ENCODE data around the gene IL2.

The IL2 gene

DNA sequence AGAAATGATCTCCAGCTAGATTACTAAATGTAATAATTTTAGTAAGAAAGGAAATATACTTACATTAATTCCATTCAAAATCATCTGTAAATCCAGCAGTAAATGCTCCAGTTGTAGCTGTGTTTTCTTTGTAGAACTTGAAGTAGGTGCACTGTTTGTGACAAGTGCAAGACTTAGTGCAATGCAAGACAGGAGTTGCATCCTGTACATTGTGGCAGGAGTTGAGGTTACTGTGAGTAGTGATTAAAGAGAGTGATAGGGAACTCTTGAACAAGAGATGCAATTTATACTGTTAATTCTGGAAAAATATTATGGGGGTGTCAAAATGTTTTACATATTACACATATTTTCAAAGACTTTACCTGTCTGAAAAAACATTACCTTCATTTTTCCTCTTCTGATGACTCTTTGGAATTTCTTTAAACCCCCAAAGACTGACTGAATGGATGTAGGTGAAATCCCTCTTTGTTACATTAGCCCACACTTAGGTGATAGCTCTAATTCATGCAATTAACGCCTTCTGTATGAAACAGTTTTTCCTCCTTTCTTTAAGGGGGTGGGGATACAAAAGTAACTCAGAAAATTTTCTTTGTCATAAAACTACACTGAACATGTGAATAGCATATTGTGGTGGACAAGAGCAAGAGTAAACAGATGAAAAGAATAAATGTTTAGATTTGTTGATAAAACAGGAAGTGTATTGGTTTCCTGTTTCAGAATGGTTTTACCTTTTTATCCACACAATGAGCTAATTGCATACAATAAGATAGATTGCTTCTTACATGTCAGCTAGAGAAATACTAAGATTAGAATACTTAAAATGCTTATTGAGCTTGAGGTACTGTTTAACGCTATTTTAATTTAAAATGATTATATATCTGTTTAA lies at the start of gene IL2:
TSS of gene IL2 (minus strand) at position 495 of the 886 bp plus-strand sequence. CDS start at position 210, 285 bp downstream.
- no peak for DNase-seq (ENCODE audit: low read depth in 2 of 2)

GRCh38 chr4:122503214-122503613 lies 46.7 kb upstream of the IL2 start:
- DNase-seq (ENCODE audit: low read depth in 2 of 2) = no peak

DNA sequence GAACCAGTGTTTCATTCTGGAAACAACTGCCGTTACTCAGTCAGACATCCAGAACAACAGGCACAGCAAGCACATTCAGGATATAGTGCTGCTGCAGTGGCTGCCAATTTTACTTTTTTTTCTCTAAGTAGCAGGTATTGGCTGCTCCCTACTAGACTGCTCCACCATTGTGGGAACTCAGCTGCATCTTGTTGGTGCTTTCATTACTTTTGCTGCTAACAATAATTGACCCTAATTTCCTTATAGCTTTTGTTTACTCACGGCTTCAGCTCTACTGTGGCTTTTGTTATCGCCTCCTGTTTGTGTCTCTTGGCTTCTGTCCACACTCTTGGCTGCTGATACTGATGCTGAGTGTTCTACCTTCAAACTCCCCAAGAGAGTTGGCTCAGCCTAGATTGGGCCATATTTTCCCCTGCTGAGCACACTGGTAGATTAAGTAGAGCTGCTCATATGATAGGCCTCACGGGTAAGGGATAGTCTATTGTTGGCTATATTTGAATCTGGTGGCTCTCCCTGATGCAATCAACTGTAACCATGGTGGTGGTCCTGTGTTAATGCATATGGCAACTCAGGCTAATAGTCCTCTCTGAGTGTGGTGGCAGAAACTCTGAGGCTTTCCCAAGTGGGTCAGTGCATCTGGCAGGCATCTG lies 44.5 kb upstream of the IL2 start:
- no peak for DNase-seq (ENCODE audit: low read depth in 2 of 2)

- DNase-seq (ENCODE audit: low read depth in 2 of 2) = no peak
Observed at GRCh38 chr4:122489061-122489460, 32.5 kb upstream of the IL2 start.

DNA sequence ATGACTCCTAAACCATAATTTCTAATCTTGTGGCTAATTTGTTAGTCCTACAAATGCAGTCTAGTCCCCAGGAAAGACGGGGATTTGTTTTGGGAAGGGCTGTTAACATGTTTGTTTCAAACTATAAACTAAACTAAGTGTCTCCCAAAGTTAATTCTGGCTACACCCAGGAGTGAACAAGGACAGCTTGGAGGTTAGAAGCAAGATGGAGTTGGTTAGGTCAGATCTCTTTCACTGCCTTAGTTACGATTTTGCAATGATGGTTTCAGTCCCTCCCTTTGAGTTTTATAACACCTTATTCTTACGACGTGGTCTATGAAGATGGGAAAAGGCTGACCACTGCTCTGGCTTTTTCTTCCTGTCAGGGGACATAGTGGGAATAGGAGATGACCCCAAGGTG lies 27.0 kb upstream of the IL2 start:
- no peak for DNase-seq (ENCODE audit: low read depth in 2 of 2)

- DNase-seq (ENCODE audit: low read depth in 2 of 2) = no peak
Observed at GRCh38 chr4:122481766-122482405, 25.4 kb upstream of the IL2 start.

GRCh38 chr4:122480655-122481487 lies 24.3 kb upstream of the IL2 start:
- no peak for DNase-seq (ENCODE audit: low read depth in 2 of 2)

DNA sequence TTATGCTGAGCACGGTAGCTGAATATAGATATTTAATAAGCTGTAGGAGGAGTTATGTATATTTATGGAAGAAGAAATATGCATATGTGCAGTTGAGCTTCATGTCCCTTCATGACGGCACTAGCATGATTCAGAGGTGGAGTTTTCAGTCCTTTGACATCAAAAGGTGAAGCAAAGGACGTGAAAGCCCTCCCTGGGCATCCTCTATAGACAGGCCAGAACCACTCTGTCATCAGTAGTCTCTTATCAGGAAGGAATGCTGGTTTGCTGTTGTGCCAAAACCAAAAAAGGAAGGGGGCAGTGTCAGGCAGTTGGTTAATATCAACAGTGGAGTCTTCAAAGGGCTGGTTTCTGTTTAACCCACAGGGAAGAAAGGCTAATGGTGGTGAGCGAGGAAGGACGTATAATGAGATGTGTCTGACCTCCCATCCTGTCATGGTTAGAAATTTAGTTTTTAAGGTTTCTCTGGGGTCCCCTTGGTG lies 23.5 kb upstream of the IL2 start:
- DNase-seq (ENCODE audit: low read depth in 2 of 2) = no peak

- DNase-seq (ENCODE audit: low read depth in 2 of 2) = no peak
Observed at GRCh38 chr4:122476745-122477144, 20.2 kb upstream of the IL2 start.

DNA sequence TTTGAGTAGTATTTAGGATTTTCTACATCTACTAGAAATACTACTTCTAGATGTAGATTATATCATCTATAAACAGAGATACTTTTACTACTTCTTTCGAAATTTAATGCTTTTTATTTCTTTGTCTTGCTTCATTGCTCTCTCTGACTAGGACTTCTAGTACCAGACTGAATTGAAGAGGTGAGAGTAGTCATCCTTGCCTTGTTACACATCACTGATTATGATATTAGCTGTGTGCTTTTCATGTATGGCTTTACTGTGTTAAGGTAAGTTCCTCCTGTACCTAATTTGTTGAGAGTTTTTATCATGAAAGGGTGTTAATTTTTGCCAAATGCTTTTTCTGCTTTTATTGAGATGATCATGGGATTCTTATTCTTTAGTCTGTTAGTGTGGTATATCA lies 19.6 kb upstream of the IL2 start:
- DNase-seq (ENCODE audit: low read depth in 2 of 2) = no peak

GRCh38 chr4:122475233-122475632 lies 18.7 kb upstream of the IL2 start:
- DNase-seq (ENCODE audit: low read depth in 2 of 2) = no peak

DNA sequence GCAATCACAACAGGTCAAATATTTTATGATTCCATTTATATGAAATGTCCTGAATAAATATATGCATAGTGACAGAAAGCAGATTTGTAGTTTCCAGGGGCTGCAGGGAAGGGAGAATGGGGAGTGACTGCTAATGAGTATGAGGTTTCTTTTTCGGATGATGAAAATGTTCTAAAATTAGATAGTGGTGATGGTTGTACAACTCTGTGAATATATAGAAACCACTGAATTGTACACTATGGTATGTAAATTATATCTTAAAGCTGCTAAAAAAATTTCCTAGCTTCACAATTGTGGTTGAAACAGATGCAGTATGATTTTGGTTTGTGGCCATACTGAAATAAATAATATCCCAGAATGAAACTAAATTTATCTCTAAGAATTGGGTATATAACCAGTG lies 12.9 kb upstream of the IL2 start:
- DNase-seq (ENCODE audit: low read depth in 2 of 2) = no peak

- DNase-seq (ENCODE audit: low read depth in 2 of 2) = peak in 1 of 2 donors; percentile 21
Observed at GRCh38 chr4:122458625-122459024, 2.1 kb upstream of the IL2 start.

- DNase-seq (ENCODE audit: low read depth in 2 of 2) = no peak
Observed at GRCh38 chr4:122453384-122453995, 3.0 kb downstream of the IL2 start.

GRCh38 chr4:122450847-122451246 lies 5.7 kb downstream of the IL2 start:
- peak in 1 of 2 donors; percentile 10 for DNase-seq (ENCODE audit: low read depth in 2 of 2)

DNA sequence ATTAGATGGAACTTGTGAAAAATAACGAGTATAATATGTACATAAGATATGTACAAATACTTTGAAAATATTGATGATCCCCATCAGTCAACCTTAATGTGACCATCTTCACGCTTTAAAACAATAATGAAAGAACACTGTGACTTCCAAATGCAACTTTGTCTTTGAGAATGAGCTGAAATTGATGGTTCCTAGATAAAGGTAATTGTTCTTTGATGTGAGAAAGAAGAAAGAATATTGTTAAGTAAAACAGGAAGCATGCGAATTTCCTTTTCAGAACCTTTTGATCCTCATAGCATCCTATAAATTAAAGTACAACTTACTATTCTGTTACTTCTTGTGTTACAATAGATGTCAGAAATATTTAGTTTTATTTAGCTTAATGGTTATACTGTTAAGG lies 22.2 kb downstream of the IL2 start:
- DNase-seq (ENCODE audit: low read depth in 2 of 2) = no peak

GRCh38 chr4:122431351-122431750 lies 25.2 kb downstream of the IL2 start:
- DNase-seq (ENCODE audit: low read depth in 2 of 2) = no peak

DNA sequence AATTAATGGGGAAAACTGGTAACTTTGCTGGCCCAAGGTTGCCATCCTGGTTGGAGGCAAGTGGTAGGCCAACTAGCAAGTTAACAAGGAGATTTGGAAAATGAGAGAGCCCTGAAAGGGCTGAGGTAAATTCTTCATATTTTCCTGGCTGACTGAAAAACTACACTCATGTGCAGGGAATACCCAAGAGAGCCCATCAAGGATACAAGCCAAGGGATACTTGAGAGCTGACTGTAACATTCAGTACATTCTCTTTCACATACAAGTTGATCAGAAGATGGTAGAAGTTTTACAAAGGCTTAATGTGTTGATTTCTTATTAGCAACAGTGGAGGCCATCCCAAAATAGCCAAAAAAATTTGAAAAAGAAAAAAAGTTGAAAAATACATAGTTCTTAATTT lies 33.3 kb downstream of the IL2 start:
- DNase-seq (ENCODE audit: low read depth in 2 of 2) = no peak

DNA sequence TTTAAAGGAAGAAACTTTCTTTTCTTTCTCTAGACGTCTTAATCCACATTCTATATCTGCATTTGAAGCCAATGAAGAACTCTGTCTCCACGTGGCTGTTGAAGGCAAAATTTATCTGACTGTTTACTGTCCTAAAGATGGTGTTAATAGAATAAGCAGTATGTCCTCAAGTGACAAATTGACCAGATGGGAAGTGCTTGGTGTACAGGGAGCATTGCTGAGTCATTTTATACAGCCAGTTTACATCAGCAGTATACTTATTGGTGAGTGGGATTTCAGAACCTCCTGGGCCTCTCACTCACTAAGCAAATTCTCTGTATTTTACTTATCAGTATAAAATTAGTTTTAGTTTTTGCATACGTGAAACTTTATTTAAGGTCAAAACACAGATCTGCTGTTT lies 44.0 kb downstream of the IL2 start:
- no peak for DNase-seq (ENCODE audit: low read depth in 2 of 2)

- DNase-seq (ENCODE audit: low read depth in 2 of 2) = no peak
Observed at GRCh38 chr4:122403861-122404260, 52.7 kb downstream of the IL2 start.

All from stimulated activated CD8-positive, alpha-beta memory T cell treated with anti-CD3 and anti-CD28 coated beads, Interleukin-15, amount 100 ng/mL, for 4 hours (primary cell).